HCT116 (cell line): ENCODE results near the gene TAP1. TPM values are rescaled to one million over a fixed set of nuclear protein-coding genes. Genes with fewer than 3 reads are reported as not detected.

Experiments used
- ATAC-seq: fragments of 200-7000 bp; cut with Tn5 transposase; 2 replicates; pipeline ENCODE4 v1.9.1; 2020; ENCODE audit warnings: mild to moderate bottlenecking, moderate library complexity
- BruUV-seq: library from RNA; stranded (reverse); fragments of 400-500 nt; replicated peaks from 2 replicates; lab custom pipeline; 2021; lab: Mats Ljungman, UMichigan
- CTCF ChIA-PET: fragments of 300-600 bp; sonication (Branson Sonifier 250); formaldehyde crosslinking; loops from one replicate; lab custom pipeline; 2021; ENCODE audit warnings: antibody characterized with exemption; lab: Charles Lee
- POLR2A ChIA-PET: fragments of 300-600, 350-600 bp; sonication (Branson Sonifier 250); formaldehyde crosslinking; loops from one replicate; lab custom pipeline; 2021; ENCODE audit warnings: antibody characterized with exemption; lab: Charles Lee
- RAD21 ChIA-PET, 2 experiments: fragments of 300-600 bp; sonication (Branson Sonifier 250); formaldehyde crosslinking; loops; one replicate each; lab custom pipeline; 2023; ENCODE audit warnings: low total read pairs in 2 of 2; ENCODE audit not compliant: uncharacterized antibody in 2 of 2, unreplicated experiment in 2 of 2, low non-redundant PET in 1 of 2; lab: Charles Lee
- DNase-seq: peaks from one replicate; pipeline ENCODE4 v3.0.0-alpha.2; 2010; ENCODE audit warnings: low read depth, low spot score
- H2AFZ ChIP-seq: fragments of 200-600 bp; shearing (Covaris generic), sonication (generic); 2 replicates; pipeline ENCODE4 v1.6.1; 2017; ENCODE audit warnings: low read depth, mixed run types, mixed read lengths, antibody characterized with exemption, low read length; ENCODE audit not compliant: poor library complexity, severe bottlenecking
- H3K27ac ChIP-seq: 2 replicates; pipeline ENCODE4 v1.5.1; 2012; ENCODE audit warnings: low read depth, low read length
- H3K27me3 ChIP-seq: fragments of 200-600 bp; sonication (generic); 2 replicates; pipeline ENCODE4 v1.6.1; 2016; ENCODE audit warnings: mixed run types, low read length, mixed read lengths; ENCODE audit not compliant: insufficient read depth
- H3K36me3 ChIP-seq, 2 experiments: fragments of 200-500 bp in 1 of 2; fragments of 200-600 bp in 1 of 2; sonication (Bioruptor generic) in 1 of 2; sonication (generic) in 1 of 2; 2 replicates each; pipeline versions ENCODE4 v1.5.1 to v1.6.1; 2014 to 2016; ENCODE audit warnings: low read length in 2 of 2, inconsistent platforms in 1 of 2, mixed read lengths in 1 of 2, mixed run types in 1 of 2; ENCODE audit not compliant: insufficient read depth in 2 of 2, control insufficient read depth in 1 of 2
- H3K4me1 ChIP-seq, 2 experiments: fragments of 200-600 bp in 1 of 2; sonication (generic) in 1 of 2; 2 replicates each; pipeline versions ENCODE4 v1.5.1 to v1.6.1; 2012 to 2017; ENCODE audit warnings: low read length in 2 of 2, inconsistent platforms in 1 of 2, mild to moderate bottlenecking in 1 of 2, mixed read lengths in 1 of 2, mixed run types in 1 of 2, moderate library complexity in 1 of 2; ENCODE audit not compliant: insufficient read depth in 2 of 2, control insufficient read depth in 1 of 2
- H3K4me2 ChIP-seq: fragments of 200-600 bp; sonication (generic); 2 replicates; pipeline ENCODE4 v1.6.1; 2017; ENCODE audit warnings: mixed run types, low read length, mixed read lengths
- H3K4me3 ChIP-seq, 2 experiments: fragments of 200-600 bp in 1 of 2; sonication (generic) in 1 of 2; replicated peaks in 1 of 2; 2 replicates each; pipeline ENCODE4 v1.5.1; 2011 to 2016; ENCODE audit warnings: low read length in 2 of 2, control low read depth in 1 of 2, low read depth in 1 of 2, mild to moderate bottlenecking in 1 of 2, mixed read lengths in 1 of 2, mixed run types in 1 of 2
- H3K79me2 ChIP-seq: fragments of 200-600 bp; sonication (generic); 2 replicates; pipeline ENCODE4 v1.6.1; 2017; ENCODE audit warnings: mild to moderate bottlenecking, mixed run types, low read length, moderate library complexity, mixed read lengths; ENCODE audit not compliant: insufficient read depth
- H3K9ac ChIP-seq: fragments of 200-600 bp; sonication (generic); 2 replicates; pipeline ENCODE4 v1.6.1; 2016; ENCODE audit warnings: low read length, mixed read lengths
- H3K9me2 ChIP-seq: fragments of 200-600 bp; sonication (generic), shearing (Covaris generic); 2 replicates; pipeline ENCODE4 v1.6.1; 2017; ENCODE audit warnings: mixed run types, mild to moderate bottlenecking, moderate library complexity; ENCODE audit not compliant: insufficient read depth
- H3K9me3 ChIP-seq, 2 experiments: fragments of 200-500 bp in 1 of 2; fragments of 200-600 bp in 1 of 2; sonication (Bioruptor generic) in 1 of 2; sonication (generic) in 1 of 2; 2 replicates each; pipeline ENCODE4 v1.6.1; 2014 to 2017; ENCODE audit warnings: low read length in 2 of 2, mixed read lengths in 2 of 2, inconsistent platforms in 1 of 2, low read depth in 1 of 2, mild to moderate bottlenecking in 1 of 2, mixed run types in 1 of 2, moderate library complexity in 1 of 2; ENCODE audit not compliant: control insufficient read depth in 1 of 2, insufficient read depth in 1 of 2
- H4K20me1 ChIP-seq: fragments of 200-600 bp; sonication (generic), shearing (Covaris generic); 2 replicates; pipeline ENCODE4 v1.6.1; 2017; ENCODE audit warnings: mixed run types, mild to moderate bottlenecking, moderate library complexity; ENCODE audit not compliant: insufficient read depth
- CEBPB ChIP-seq: IDR thresholded peaks from 2 replicates; pipeline ENCODE4 v1.6.1; 2012; ENCODE audit warnings: low read depth
- EGR1 ChIP-seq: IDR thresholded peaks from 2 replicates; pipeline ENCODE4 v1.6.1; 2012; ENCODE audit warnings: low read depth
- EZH2phosphoT487 ChIP-seq: fragments of 200-600 bp; IDR thresholded peaks from 2 replicates; pipeline ENCODE4 v1.6.1; 2018; ENCODE audit warnings: antibody characterized with exemption, borderline replicate concordance
- MAX ChIP-seq: IDR thresholded peaks from 2 replicates; pipeline ENCODE4 v1.6.1; 2012
- POLR2AphosphoS5 ChIP-seq: IDR thresholded peaks from 2 replicates; pipeline ENCODE4 v1.6.1; 2011; ENCODE audit warnings: mild to moderate bottlenecking, low read depth, low read length, moderate library complexity
- RAD21 ChIP-seq: IDR thresholded peaks from 2 replicates; pipeline ENCODE4 v1.6.1; 2012; ENCODE audit warnings: low read depth, mild to moderate bottlenecking
- REST ChIP-seq: IDR thresholded peaks from 2 replicates; pipeline ENCODE4 v1.6.1; 2012; ENCODE audit warnings: low read depth
- SIN3A ChIP-seq: IDR thresholded peaks from 2 replicates; pipeline ENCODE4 v1.6.1; 2012; ENCODE audit warnings: low read depth
- SP1 ChIP-seq: IDR thresholded peaks from 2 replicates; pipeline ENCODE4 v1.6.1; 2012; ENCODE audit warnings: low read depth
- TCF7L2 ChIP-seq: IDR thresholded peaks from 2 replicates; pipeline ENCODE4 v1.7.0; 2011; ENCODE audit warnings: borderline replicate concordance, inconsistent platforms; ENCODE audit not compliant: insufficient read depth, insufficient read length; ENCODE audit errors: extremely low read depth
- YY1 ChIP-seq: IDR thresholded peaks from 2 replicates; pipeline ENCODE4 v1.6.1; 2011; ENCODE audit warnings: low read length, low read depth, moderate library complexity, mild to moderate bottlenecking; ENCODE audit not compliant: insufficient replicate concordance; ENCODE audit errors: extremely low read depth
- ZFX ChIP-seq: fragments of 450-650 bp; IDR thresholded peaks from 2 replicates; pipeline ENCODE4 v1.6.1; 2017
- intact Hi-C: fragments of 100-400 bp; cut with micrococcal nuclease; formaldehyde crosslinking; loops from 2 replicates; pipeline ENCODE4 v1.10.0; 2022
- total RNA-seq: library from RNA; stranded (reverse); gene quantifications from one replicate; pipeline ENCODE4 v1.2.1, GENCODE V29; 2021; ENCODE audit not compliant: unreplicated experiment
- TF ChIP-seq, protein P1 (sequence below): IDR thresholded peaks from 2 replicates; pipeline ENCODE4 v1.6.1; 2012

The TAP1 gene
- total RNA-seq, 1 experiment from 2014 or later: 32.2 TPM

GRCh38 chr6:32885698-32886286, 32.3 kb upstream of the TAP1 start (continued):
- TF ChIP-seq SIN3A (no peak), ZFX (no peak), EGR1 (0 out of 2 replicates have a peak, but pooled peaks have one; percentile 22), EZH2phosphoT487 (no peak)

- ATAC-seq (no peak), DNase-seq (no peak)
- H3K9ac ChIP-seq: no peak overlapping the region
- no peaks in the 10 kb centered on the region for H3K79me2 ChIP-seq
- H3K4me3 ChIP-seq: no peak overlapping the region
- no peak for TF ChIP-seq MAX
- TF ChIP-seq, protein P1, sequence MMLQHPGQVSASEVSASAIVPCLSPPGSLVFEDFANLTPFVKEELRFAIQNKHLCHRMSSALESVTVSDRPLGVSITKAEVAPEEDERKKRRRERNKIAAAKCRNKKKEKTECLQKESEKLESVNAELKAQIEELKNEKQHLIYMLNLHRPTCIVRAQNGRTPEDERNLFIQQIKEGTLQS: no peak
- no peak for TF ChIP-seq POLR2AphosphoS5
- TF ChIP-seq REST: no peak
- TF ChIP-seq RAD21: no peak
- no peak for TF ChIP-seq EGR1
- TF ChIP-seq TCF7L2: no peak
- TF ChIP-seq CEBPB: no peak
- no peak for TF ChIP-seq SP1
- TF ChIP-seq YY1: no peak
- no peak for TF ChIP-seq EZH2phosphoT487
- H2AFZ ChIP-seq: no peak overlapping the region
- no peaks in the 10 kb centered on the region for H3K36me3 ChIP-seq
- no peaks in the 10 kb centered on the region for H4K20me1 ChIP-seq
- no peaks in the 10 kb centered on the region for H3K9me3 ChIP-seq
- ChIA-PET RAD21 (no interaction called here), POLR2A (no interaction called here), CTCF (interaction anchor here (1.1 kb wide), 1 partner anchor 15 kb away, joined by 3 read pairs; no protein-coding TSS in a partner anchor)
- intact Hi-C loops: no loop called here
- no peak overlapping the region for H3K27ac ChIP-seq
- BruUV-seq: no TSS peak
- peaks cover 0 to 7% of the 10 kb centered on the region in 2 experiments; a peak in 2 of 4 replicates for H3K4me1 ChIP-seq
- no peak overlapping the region for H3K4me2 ChIP-seq
- no peaks in the 10 kb centered on the region for H3K9me2 ChIP-seq
- no peaks in the 10 kb centered on the region for H3K27me3 ChIP-seq
These were observed 30.3 kb upstream of the TAP1 start for GRCh38 chr6:32883789-32884188.
